ENCODE measurements around the gene DDB1. TPM values are rescaled to one million over a fixed set of nuclear protein-coding genes. Genes with fewer than 3 reads are reported as not detected.

Gene DDB1
- total and polyA plus RNA-seq, 2 of the 4 experiments (the other 2 are of a cell fraction) = 221 to 412 TPM

DNA sequence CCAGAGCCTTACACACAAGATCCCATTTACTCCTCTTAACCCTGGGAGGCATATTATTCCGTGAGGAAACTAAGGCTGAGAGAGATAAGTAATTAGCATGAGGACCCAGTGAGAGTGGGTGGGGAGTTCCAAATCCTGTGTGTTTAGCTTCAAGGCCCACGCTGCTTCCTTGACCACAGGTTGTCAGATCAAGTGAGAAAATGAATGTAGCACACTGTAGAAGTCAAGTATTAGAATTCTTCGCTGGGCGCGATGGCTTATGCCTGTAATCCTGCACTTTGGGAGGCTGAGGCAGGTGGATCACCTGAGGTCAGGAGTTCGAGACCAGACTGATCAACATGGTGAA is 25.0 kb upstream of the DDB1 start:
- CTCF ChIA-PET = interaction anchor here (1.0 kb wide), 1 partner anchor 28 kb away, joined by 3 read pairs; no protein-coding TSS in a partner anchor
- no peak for DNase-seq
- BruUV-seq (replicated peaks) = no TSS peak

More for the DNA sequence above, 25.0 kb upstream of the DDB1 start:
- H2AK9ac ChIP-seq (replicated peaks; ENCODE audit: low read depth, low read length, poor library complexity) = peak overlapping the region; percentile 23
- no peak overlapping the region for H3K4me3 ChIP-seq (ENCODE audit: insufficient read depth, low read depth, low read length)
- H3K18ac ChIP-seq (ENCODE audit: low read depth, low read length) = no peak overlapping the region
- intact Hi-C loops (cut with micrococcal nuclease) (no loop called here), dilution Hi-C loops (cut with HindIII; ENCODE audit: low sequenced_read_pairs, unreplicated experiment) (no loop called here), in situ Hi-C loops (cut with MboI; ENCODE audit: low sequenced_read_pairs) (no loop called here)
- no peak overlapping the region for H2BK120ac ChIP-seq (ENCODE audit: low read depth, low read length)
- H3K4me2 ChIP-seq (ENCODE audit: low read depth, low read length) = no peak overlapping the region
- H4K91ac ChIP-seq (ENCODE audit: insufficient read depth, low read depth, low read length) = no peak overlapping the region
- peaks cover 25 to 40% of the 10 kb centered on the region in 2 experiments for H3K79me1 ChIP-seq (ENCODE audit: low read depth in 1 of 2, low read length in 2 of 2)
- H4K20me1 ChIP-seq (ENCODE audit: insufficient read depth, low read length) = no peaks in the 10 kb centered on the region
- TF ChIP-seq, protein P1, sequence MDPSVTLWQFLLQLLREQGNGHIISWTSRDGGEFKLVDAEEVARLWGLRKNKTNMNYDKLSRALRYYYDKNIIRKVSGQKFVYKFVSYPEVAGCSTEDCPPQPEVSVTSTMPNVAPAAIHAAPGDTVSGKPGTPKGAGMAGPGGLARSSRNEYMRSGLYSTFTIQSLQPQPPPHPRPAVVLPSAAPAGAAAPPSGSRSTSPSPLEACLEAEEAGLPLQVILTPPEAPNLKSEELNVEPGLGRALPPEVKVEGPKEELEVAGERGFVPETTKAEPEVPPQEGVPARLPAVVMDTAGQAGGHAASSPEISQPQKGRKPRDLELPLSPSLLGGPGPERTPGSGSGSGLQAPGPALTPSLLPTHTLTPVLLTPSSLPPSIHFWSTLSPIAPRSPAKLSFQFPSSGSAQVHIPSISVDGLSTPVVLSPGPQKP (IDR thresholded peaks at IDR 0.05; ENCODE audit: borderline replicate concordance, low read depth, low read length) = no peak
- no peak for TF ChIP-seq SMC3 (IDR thresholded peaks at IDR 0.05; ENCODE audit: low read depth, low read length)
- no peak for TF ChIP-seq CHD1 (IDR thresholded peaks at IDR 0.05; ENCODE audit: low read depth, low read length)
- no peak for TF ChIP-seq MAZ (IDR thresholded peaks at IDR 0.05; ENCODE audit: borderline replicate concordance, low read depth, low read length)
- no peak for TF ChIP-seq MAFK (IDR thresholded peaks at IDR 0.05; ENCODE audit: low read depth, low read length)
- TF ChIP-seq NFE2L2 (IDR thresholded peaks at IDR 0.05; ENCODE audit: low read depth, low read length) = no peak
- no peak for TF ChIP-seq MXI1 (IDR thresholded peaks at IDR 0.05; ENCODE audit: borderline replicate concordance, low read depth, low read length)
- TF ChIP-seq RFX5 (IDR thresholded peaks at IDR 0.05; ENCODE audit: low read depth, low read length) = no peak
- TF ChIP-seq, protein P2, sequence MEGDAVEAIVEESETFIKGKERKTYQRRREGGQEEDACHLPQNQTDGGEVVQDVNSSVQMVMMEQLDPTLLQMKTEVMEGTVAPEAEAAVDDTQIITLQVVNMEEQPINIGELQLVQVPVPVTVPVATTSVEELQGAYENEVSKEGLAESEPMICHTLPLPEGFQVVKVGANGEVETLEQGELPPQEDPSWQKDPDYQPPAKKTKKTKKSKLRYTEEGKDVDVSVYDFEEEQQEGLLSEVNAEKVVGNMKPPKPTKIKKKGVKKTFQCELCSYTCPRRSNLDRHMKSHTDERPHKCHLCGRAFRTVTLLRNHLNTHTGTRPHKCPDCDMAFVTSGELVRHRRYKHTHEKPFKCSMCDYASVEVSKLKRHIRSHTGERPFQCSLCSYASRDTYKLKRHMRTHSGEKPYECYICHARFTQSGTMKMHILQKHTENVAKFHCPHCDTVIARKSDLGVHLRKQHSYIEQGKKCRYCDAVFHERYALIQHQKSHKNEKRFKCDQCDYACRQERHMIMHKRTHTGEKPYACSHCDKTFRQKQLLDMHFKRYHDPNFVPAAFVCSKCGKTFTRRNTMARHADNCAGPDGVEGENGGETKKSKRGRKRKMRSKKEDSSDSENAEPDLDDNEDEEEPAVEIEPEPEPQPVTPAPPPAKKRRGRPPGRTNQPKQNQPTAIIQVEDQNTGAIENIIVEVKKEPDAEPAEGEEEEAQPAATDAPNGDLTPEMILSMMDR (conservative IDR thresholded peaks at IDR 0.05; ENCODE audit: low read depth, low read length) = no peak
- no peak for TF ChIP-seq BHLHE40 (IDR thresholded peaks at IDR 0.05; ENCODE audit: low read depth, low read length)
- TF ChIP-seq RAD21 (IDR thresholded peaks at IDR 0.05; ENCODE audit: low read length) = no peak
- no peak for TF ChIP-seq POLR2A (IDR thresholded peaks at IDR 0.05; ENCODE audit: low read depth, low read length)
- TF ChIP-seq RCOR1 (IDR thresholded peaks at IDR 0.05; ENCODE audit: insufficient replicate concordance, low read length) = no peak
- no peak for TF ChIP-seq FOS (IDR thresholded peaks at IDR 0.05; ENCODE audit: low read depth, low read length)
- TF ChIP-seq CEBPB (IDR thresholded peaks at IDR 0.05; ENCODE audit: low read depth, low read length) = no peak
- TF ChIP-seq, protein P3, sequence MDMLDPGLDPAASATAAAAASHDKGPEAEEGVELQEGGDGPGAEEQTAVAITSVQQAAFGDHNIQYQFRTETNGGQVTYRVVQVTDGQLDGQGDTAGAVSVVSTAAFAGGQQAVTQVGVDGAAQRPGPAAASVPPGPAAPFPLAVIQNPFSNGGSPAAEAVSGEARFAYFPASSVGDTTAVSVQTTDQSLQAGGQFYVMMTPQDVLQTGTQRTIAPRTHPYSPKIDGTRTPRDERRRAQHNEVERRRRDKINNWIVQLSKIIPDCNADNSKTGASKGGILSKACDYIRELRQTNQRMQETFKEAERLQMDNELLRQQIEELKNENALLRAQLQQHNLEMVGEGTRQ (IDR thresholded peaks at IDR 0.05; ENCODE audit: low read depth, low read length) = no peak
- H3K36me3 ChIP-seq (ENCODE audit: control insufficient read depth, insufficient read depth, low read length) = peaks cover 20% of the 10 kb centered on the region
- H2BK20ac ChIP-seq (ENCODE audit: low read depth, low read length) = no peak overlapping the region
- peaks cover 2% of the 10 kb centered on the region; the same call in 1 of the 2 replicates for H3K4me1 ChIP-seq (ENCODE audit: control insufficient read depth, insufficient read depth, low read length)
- no peaks in the 10 kb centered on the region for H3K27me3 ChIP-seq (ENCODE audit: control insufficient read depth, insufficient read depth, low read length)
- ATAC-seq (ENCODE audit: low read depth) = no peak
- no peak overlapping the region for H2BK15ac ChIP-seq (ENCODE audit: low read depth, low read length)
- no peak overlapping the region for H4K8ac ChIP-seq (ENCODE audit: low read depth in 2 of 2, low read length in 2 of 2)
- H3K9ac ChIP-seq (ENCODE audit: low read depth, low read length) = no peak overlapping the region
- H2AK5ac ChIP-seq (ENCODE audit: low read depth, low read length) = no peak overlapping the region
- no peak overlapping the region for H3K14ac ChIP-seq (replicated peaks; ENCODE audit: low read depth, low read length)
- no peaks in the 10 kb centered on the region for H3K9me3 ChIP-seq (ENCODE audit: control insufficient read depth, insufficient read depth, low read length)
- H2AFZ ChIP-seq (replicated peaks; ENCODE audit: low read length, poor library complexity) = no peak overlapping the region
- H2BK5ac ChIP-seq (ENCODE audit: low read depth, low read length, poor library complexity, severe bottlenecking) = no peak overlapping the region
- POLR2A ChIA-PET (ENCODE audit: unreplicated experiment) = no interaction called here
- H3K56ac ChIP-seq (ENCODE audit: extremely low read depth, insufficient read depth, low read length) = no peak overlapping the region
- H4K5ac ChIP-seq (ENCODE audit: low read depth, low read length) = no peak overlapping the region
- no peak overlapping the region for H3K23ac ChIP-seq (ENCODE audit: low read depth, low read length)
- no peak overlapping the region for H3K4ac ChIP-seq (ENCODE audit: low read depth, low read length)
- 100% methylated on average over 5 of the region's 6 CpGs; no CpG with 5 or more reads in 1 of the 2 experiments for WGBS, 2 experiments (ENCODE audit: extremely low coverage in 2 of 2, insufficient read length in 1 of 2)
- H3K9me1 ChIP-seq (ENCODE audit: insufficient read depth, low read length) = peaks cover 9% of the 10 kb centered on the region
- H3K27ac ChIP-seq (ENCODE audit: insufficient read depth, low read length) = no peak overlapping the region
